Stomach (tissue), 9 donors: Measurements from ENCODE around the gene ARHGAP15. TPM values are rescaled to one million over a fixed set of nuclear protein-coding genes. Genes with fewer than 3 reads are reported as not detected.

Experiments used
- DNase-seq, 2 donors: peaks; one replicate each; pipeline versions ENCODE4 v3.0.0 to v3.0.0-alpha.2; 2013 to 2019
- H3K27ac ChIP-seq, 5 donors: fragments of 200-600 bp in 4 of 5; sonication (generic) in 4 of 5; one replicate each; pipeline ENCODE4 v1.5.1; 2013 to 2019; ENCODE audit warnings: mild to moderate bottlenecking in 1 of 5, moderate library complexity in 1 of 5
- H3K27me3 ChIP-seq, 3 donors: fragments of 200-600 bp; sonication (generic); one replicate each; pipeline ENCODE4 v1.5.1; 2017 to 2019; ENCODE audit warnings: mixed run types in 1 of 3
- H3K36me3 ChIP-seq, 4 donors: fragments of 200-600 bp; sonication (generic); 1 replicate in 3 of 4; 2 replicates in 1 of 4; pipeline ENCODE4 v1.5.1; 2016 to 2019
- H3K4me1 ChIP-seq, 4 donors: fragments of 200-600 bp; sonication (generic); one replicate each; pipeline ENCODE4 v1.5.1; 2016 to 2019
- H3K4me3 ChIP-seq, 4 donors: fragments of 200-600 bp; sonication (generic) in 3 of 4; one replicate each; pipeline ENCODE4 v1.5.1; 2016 to 2019; ENCODE audit warnings: mild to moderate bottlenecking in 1 of 4
- H3K9me3 ChIP-seq, 4 donors: fragments of 200-600 bp; sonication (generic); one replicate each; pipeline ENCODE4 v1.5.1; 2016 to 2019
- CTCF ChIP-seq, 7 experiments: fragments of 450-650 bp in 4 of 7; fragments of 200-600 bp in 3 of 7; sonication (generic) in 3 of 7; IDR thresholded peaks; one replicate each; pipeline ENCODE4 v1.5.1; 2016 to 2019; ENCODE audit warnings: antibody characterized with exemption in 7 of 7, control low read depth in 2 of 7, mild to moderate bottlenecking in 1 of 7
- EP300 ChIP-seq: sonication (generic); formaldehyde crosslinking; IDR thresholded peaks from one replicate; pipeline ENCODE4 v1.6.1; 2017; ENCODE audit warnings: antibody characterized with exemption
- POLR2A ChIP-seq, 4 donors: fragments of 450-650 bp; IDR thresholded peaks; one replicate each; pipeline ENCODE4 v1.6.1; 2016; ENCODE audit warnings: antibody characterized with exemption in 4 of 4, control low read depth in 2 of 4, mild to moderate bottlenecking in 1 of 4, moderate library complexity in 1 of 4
- POLR2AphosphoS5 ChIP-seq, 3 donors: sonication (generic); formaldehyde crosslinking; IDR thresholded peaks; one replicate each; pipeline ENCODE4 v1.6.1; 2016; ENCODE audit warnings: antibody characterized with exemption in 3 of 3
- WGBS, 5 donors: extraction: QIAGEN DNeasy Blood & Tissue Kit in 3 of 5; methylation state at CpG; one replicate each; pipeline versions ENCODE4 v1.1.5 to v1.1.7; 2013 to 2018; 5-methylcytosine and 5-hydroxymethylcytosine counted together
- intact Hi-C: fragments of 100-400 bp; cut with DNase I; formaldehyde crosslinking; loops from one replicate; pipeline ENCODE4 v1.15.1; 2023; ENCODE audit warnings: low total_unique reads
- polyA plus RNA-seq, 3 donors: library from polyadenylated mRNA; stranded (reverse); fragments of 200-250 nt; gene quantifications; one replicate each; pipeline ENCODE4 v1.2.3, GENCODE V29; 2013
- total RNA-seq, 5 donors: library from RNA; depleted of rRNA; stranded (reverse); fragments of >200 nt; gene quantifications; one replicate each; pipeline versions ENCODE4 v1.1.0 to v1.2.3, GENCODE V29; 2014 to 2016
- donor health status: healthy with polysubstance abuse.
- donor health status: Bipolar disorder and iron deficiency.
- donor health status: healthy.

ARHGAP15 gene
- total and polyA plus RNA-seq, 8 donors, result 1.8 to 66.3 (median 6.8) TPM; not detected in 1

GRCh38 chr2:143402451-143402850, 273.2 kb downstream of the ARHGAP15 start:
- Histone ChIP-seq H3K4me3 (no peak overlapping the region), H3K36me3 (no peaks in the 10 kb centered on the region), H3K27ac (no peak overlapping the region), H3K9me3 (no peaks in the 10 kb centered on the region), H3K4me1 (no peaks in the 10 kb centered on the region), H3K27me3 (no peaks in the 10 kb centered on the region)
- TF ChIP-seq POLR2AphosphoS5 (IDR thresholded peaks at IDR 0.05) (no peak), POLR2A (IDR thresholded peaks at IDR 0.05) (no peak), CTCF (IDR thresholded peaks at IDR 0.05) (no peak), EP300 (no peak)
- intact Hi-C loops, result no loop called here
- 78 to 90% (median 86%) methylated on average over 2 of the region's 2 CpGs for WGBS, 5 donors
- DNase-seq, result no peak

DNA sequence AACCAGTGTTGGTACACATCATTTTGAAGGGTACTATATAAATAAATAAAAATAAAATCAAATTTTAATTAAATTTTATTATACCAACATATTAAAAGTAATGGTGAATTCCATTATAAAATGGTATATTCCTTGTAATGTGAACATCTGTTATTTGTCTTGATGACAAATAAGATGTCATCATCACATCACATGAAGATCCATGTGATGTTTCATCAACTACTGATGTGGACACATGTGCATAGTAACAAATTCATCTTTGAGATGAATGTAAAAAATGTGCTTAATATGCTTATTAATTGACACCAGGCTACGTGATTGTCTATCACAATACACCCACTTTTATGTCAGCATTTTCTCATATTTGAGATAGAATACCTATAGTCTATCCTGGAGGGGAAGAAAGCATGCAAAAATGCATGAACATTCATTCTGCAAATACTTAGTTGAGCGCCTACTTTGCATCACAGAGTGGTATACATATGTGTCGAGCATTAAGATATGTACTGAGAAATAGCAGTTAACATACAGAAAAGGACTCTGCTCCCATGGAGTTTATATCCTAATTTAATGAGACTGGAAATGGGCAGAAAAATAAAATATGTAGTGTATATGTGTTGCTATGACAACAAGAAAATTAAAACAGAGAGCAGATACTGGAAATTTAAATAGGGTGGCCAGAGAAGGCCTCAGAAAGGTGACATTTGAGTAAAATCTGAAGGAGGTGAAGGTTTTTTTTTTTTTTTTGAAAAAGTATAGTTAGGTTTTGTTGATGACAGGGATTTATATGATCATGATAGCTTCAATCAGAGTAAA, 281.1 kb downstream of the ARHGAP15 start:
- H3K27ac ChIP-seq, result no peak overlapping the region
- TF ChIP-seq CTCF (IDR thresholded peaks at IDR 0.05), result no peak
- TF ChIP-seq EP300, result no peak
- no peak for TF ChIP-seq POLR2AphosphoS5 (IDR thresholded peaks at IDR 0.05)
- TF ChIP-seq POLR2A (IDR thresholded peaks at IDR 0.05), result no peak
- no peak overlapping the region for H3K4me3 ChIP-seq
- 91 to 98% (median 92%) methylated on average over 3 of the region's 3 CpGs for WGBS, 5 donors
- intact Hi-C loops, result no loop called here
- H3K9me3 ChIP-seq, result no peaks in the 10 kb centered on the region
- H3K27me3 ChIP-seq, result no peaks in the 10 kb centered on the region
- DNase-seq, result no peak
- no peaks in the 10 kb centered on the region for H3K4me1 ChIP-seq
- H3K36me3 ChIP-seq, result no peaks in the 10 kb centered on the region

GRCh38 chr2:143415571-143415970, 286.4 kb downstream of the ARHGAP15 start:
- no peak for TF ChIP-seq POLR2A (IDR thresholded peaks at IDR 0.05)
- no peak for TF ChIP-seq EP300
- no peak for TF ChIP-seq POLR2AphosphoS5 (IDR thresholded peaks at IDR 0.05)
- no peak for TF ChIP-seq CTCF (IDR thresholded peaks at IDR 0.05)

GRCh38 chr2:143417428-143417827, 288.2 kb downstream of the ARHGAP15 start:
- no peak for TF ChIP-seq POLR2A (IDR thresholded peaks at IDR 0.05)
- no peak for TF ChIP-seq EP300
- no peaks in the 10 kb centered on the region for H3K9me3 ChIP-seq
- no peaks in the 10 kb centered on the region for H3K27me3 ChIP-seq
- WGBS, 5 donors, result 93 to 97% (median 95%) methylated on average over 2 of the region's 2 CpGs
- no peak for DNase-seq
- H3K4me1 ChIP-seq, result no peaks in the 10 kb centered on the region
- H3K36me3 ChIP-seq, result no peaks in the 10 kb centered on the region
- no peak overlapping the region for H3K4me3 ChIP-seq
- intact Hi-C loops, result no loop called here
- no peak overlapping the region for H3K27ac ChIP-seq

More at GRCh38 chr2:143415571-143415970, 286.4 kb downstream of the ARHGAP15 start:
- no peak overlapping the region for H3K27ac ChIP-seq
- no peak for DNase-seq
- WGBS, 5 donors, result 86 to 91% (median 91%) methylated on average over 4 of the region's 4 CpGs
- H3K4me3 ChIP-seq, result no peak overlapping the region
- no peaks in the 10 kb centered on the region for H3K9me3 ChIP-seq
- H3K27me3 ChIP-seq, result no peaks in the 10 kb centered on the region
- intact Hi-C loops, result no loop called here
- H3K36me3 ChIP-seq, result no peaks in the 10 kb centered on the region
- H3K4me1 ChIP-seq, result no peaks in the 10 kb centered on the region

DNA sequence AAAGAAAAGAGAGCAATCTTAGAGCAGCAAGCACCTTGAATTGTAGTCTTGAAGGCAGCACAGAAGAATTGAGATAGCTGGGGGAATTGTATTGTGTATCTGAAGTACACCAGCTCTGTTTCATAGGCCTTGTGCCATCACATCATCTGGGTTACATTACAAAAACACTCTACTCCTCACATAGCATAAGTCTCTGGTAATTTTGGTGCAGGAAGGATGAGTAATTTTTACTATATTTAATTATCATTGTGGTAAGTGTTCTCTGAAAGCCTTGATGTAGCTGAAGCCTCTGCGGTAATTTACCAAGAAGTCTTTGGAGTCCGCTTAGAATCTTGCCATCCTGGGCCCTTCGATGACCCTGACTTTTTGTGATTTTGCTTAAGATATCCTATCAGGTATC, 291.1 kb downstream of the ARHGAP15 start:
- 56 to 67% (median 62%) methylated on average over 3 of the region's 3 CpGs for WGBS, 5 donors

More for the DNA sequence above, 291.1 kb downstream of the ARHGAP15 start:
- H3K9me3 ChIP-seq, result no peaks in the 10 kb centered on the region
- H3K36me3 ChIP-seq, result no peaks in the 10 kb centered on the region
- TF ChIP-seq POLR2A (IDR thresholded peaks at IDR 0.05) (no peak), CTCF (IDR thresholded peaks at IDR 0.05) (no peak), POLR2AphosphoS5 (IDR thresholded peaks at IDR 0.05) (no peak), EP300 (no peak)
- intact Hi-C loops, result no loop called here
- no peaks in the 10 kb centered on the region for H3K27me3 ChIP-seq
- no peak for DNase-seq
- no peak overlapping the region for H3K4me3 ChIP-seq
- no peak overlapping the region for H3K27ac ChIP-seq
- H3K4me1 ChIP-seq, result no peaks in the 10 kb centered on the region
